CD4-positive, alpha-beta T cell treated with Interleukin-17A for 1 hour (primary cell): ENCODE measurements around the gene FLNB.
"Not testable (repeated sequence)": the region's sequence is repeated elsewhere in the genome, so short reads cannot be mapped to it uniquely, and the experiment has no call there.

Source experiments
- DNase-seq: peaks from one replicate; pipeline ENCODE4 v3.0.0-alpha.2; 2020

The FLNB gene

DNA sequence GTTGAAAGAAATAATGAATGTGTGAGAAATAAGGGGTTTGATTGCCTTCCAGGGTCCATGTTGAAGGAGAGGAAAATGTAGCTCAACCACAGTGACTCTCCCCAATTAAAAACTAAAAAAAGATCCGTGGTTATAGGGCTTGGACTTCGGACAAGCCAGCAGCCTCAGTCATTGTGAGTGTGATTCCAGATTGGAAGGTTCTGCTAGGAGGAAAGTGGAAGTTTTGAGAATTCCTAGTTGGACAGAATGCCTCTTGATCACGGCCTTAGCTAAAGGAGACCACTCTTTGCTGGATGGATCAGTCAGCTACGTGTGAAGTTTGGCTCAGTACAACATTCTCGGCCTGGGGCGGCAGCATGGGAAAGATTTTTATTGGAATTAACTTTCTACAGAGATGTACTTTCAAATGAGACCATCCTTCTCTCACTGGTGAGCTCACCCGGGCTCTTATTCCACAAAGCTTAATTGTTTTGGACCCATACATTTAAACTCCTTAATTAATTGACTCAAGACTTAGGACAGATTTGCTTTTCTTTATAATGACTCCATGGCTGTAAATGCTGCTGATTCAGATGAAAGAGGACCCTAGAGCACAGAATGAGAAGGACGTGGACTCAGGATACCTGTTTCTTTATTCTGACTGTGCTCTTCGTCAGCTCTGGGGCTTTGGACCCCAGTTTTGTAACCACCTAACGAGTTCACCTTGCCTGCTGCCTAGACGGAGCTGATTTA is 27.5 kb downstream of the FLNB start:
- no peak for DNase-seq

DNA sequence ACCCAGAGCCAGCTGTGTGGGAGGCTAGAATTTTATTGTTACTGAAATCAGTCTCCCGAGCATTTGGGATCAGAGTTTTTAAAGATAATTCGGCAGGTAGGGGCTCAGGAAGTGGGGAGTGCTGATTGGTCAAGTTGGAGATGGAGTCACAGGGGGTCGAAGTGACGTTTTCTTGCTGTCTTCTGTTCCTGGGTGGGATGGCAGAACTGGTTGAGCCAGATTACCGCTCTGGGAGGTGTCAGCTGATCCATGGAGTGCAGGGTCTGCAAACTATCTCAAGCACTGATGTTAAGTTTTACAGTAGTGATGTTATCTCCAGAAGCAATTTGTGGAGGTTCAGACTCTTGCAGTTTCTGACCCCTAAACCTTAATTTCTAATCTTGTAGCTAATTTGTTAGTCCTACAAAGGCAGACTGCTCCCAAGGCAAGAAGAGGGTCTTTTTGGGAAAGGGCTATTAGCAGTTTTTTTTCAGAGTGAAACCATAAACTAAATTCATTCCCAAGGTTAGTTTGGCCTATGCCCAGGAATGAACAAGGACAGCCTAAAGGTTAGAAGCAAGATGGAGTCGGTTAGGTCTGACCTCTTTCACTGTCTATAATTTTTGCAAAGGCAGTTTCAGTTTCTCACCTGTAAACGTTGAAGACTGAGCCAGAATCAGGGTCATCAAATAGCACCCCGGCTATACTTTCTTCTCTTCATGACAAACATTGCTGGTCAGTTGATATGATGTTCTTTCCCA is 28.2 kb downstream of the FLNB start:
- no peak for DNase-seq

- DNase-seq, result no peak
Measured at GRCh38 chr3:58037141-58037910, 29.1 kb downstream of the FLNB start.

DNA sequence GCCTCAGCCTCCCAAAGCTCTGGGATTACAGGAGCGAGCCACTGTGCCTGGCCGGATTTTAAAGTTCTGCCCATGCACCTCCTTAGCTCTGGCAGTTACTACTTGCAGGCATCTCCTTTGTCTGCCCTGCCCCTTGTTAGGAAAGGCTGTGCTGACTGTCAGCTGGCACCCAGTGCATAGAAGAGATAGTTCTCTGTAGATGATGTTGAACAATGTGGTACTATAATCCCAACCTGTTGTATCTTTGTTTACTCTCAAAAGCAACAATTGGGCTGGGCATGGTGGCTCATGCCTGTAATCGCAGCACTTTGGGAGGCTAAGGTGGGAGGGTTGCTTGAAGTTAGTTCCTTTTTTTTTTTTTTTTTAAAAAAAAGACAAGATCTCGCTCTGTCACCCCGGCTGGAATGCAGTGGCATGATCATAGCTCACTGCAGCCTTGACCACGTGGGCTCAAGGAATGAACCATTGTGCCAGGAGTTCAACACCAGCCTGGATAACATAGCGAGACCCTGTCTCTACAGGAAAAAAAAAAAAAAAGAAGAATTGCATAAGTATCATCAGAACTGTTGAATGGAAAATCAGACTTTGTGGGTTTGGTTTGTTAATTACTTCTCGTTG is 30.6 kb downstream of the FLNB start:
- no peak for DNase-seq

DNA sequence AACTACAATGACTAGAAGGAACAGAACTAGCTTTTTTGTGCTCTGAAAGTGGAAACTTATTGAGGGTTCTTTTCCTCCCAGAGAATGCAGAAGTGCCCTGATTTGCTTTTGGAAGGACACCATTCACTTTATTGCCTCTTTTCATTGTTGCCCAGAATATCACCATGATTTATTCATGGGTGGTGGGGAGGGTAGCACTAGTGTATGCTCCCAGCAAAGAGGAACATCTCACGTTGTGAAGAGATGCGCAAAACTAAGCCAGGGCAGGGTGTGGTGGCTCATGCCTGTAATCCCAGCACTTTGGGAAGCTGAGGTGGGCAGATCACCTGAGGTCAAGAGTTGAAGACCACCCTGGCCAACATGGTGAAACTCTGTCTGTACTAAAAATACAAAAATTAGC is 31.4 kb downstream of the FLNB start:
- no peak for DNase-seq

GRCh38 chr3:58041182-58041825 is 33.1 kb downstream of the FLNB start:
- DNase-seq, result no peak

DNA sequence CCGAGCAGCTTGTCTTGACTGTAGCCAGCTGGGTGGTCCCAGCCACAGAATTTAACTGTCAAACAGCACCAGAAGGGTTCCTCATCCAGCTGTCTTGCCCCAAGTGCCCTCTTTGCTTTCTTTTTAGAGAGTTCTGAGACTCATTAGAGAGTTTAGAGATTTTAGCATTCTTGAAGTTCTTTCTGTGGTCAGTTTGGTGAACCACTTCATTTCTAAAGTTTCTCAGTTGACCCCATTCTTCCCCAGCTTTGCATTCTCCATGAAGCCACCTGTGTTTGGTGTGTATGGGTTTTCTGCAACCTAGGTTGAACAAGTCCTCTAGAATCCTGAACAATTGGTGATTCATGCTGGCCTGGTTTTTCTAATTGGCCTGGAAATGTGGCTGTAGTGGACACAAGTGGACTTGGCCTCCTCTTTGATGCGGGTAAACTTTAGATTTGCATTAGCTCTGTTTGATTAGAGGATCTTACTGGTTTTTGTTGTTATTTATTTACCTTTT is 33.7 kb downstream of the FLNB start:
- DNase-seq, result no peak

DNA sequence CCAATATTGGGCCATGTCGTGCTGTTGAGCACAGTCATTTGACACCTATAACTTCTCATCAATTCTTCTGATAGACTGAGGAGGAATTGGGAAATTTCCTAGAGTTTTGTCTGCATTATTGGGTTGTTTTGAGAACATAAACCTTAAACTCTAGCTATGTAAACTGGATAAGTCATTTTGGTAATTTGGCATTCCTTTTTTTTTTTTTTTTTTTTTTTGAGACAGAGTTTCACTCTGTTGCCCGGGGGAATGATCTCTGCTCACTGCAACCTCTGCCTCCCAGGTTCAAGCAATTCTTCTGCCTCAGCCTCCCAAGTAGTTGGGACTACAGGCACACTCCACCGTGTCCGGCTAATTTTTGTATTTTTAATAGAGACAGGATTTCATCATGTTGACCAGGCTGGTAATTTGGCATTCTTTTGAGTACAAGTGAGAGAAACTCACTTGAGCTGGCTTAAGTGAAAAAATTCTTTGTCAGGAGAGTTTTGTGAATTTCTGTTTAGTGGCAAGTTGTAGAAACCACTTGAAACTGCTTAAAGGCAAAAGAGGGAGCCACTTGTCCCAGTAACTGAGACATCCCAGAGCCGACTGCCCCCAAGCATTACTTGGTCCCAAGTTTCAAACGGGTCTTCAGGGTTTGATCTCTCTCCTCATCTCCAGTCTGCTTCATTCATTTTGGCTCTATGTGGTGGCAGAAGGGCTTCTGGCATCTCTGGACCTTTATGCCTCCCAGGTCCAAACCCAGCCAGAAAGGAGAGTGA is 34.9 kb downstream of the FLNB start:
- no peak for DNase-seq

DNA sequence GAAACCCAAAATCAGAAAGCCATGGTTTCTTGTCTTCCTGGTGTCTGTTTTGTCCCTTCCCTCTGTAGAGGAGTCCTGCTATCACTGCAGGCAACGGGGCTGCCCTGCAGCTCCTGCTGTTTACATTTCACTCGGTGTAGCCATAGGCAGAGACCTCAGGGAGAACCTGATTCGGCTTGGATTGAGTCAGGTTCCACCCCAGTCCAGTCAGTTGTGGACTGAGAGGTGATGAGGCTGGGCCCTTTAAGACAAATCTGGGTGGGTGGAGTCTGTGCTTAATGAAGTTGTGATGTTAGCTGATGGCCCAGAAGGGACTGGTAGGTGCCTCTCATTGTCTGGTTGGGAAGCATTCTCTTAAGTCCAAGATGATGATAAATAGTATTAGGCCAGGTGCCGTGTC is 35.7 kb downstream of the FLNB start:
- DNase-seq, result no peak

- no peak for DNase-seq
Measured at GRCh38 chr3:58044691-58045483, 36.7 kb downstream of the FLNB start.

DNA sequence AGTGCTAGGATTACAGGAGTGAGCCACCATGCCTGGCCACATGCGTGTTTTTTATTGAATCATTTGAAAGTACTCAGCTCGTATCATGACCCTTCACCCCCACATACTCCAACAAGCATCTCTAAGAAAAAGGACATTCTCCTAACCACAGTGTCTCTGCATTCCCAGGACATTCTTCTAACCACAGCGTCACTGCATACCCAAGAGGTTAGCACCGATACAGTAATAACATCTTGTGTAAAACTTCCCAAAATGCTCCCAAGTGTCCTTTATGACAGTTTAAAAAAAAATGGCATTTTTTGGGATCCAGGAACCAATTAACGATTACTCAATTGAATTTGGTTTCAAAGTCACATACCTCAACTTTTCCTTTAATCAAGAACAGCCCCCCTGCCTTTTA is 39.6 kb downstream of the FLNB start:
- DNase-seq, result no peak

DNA sequence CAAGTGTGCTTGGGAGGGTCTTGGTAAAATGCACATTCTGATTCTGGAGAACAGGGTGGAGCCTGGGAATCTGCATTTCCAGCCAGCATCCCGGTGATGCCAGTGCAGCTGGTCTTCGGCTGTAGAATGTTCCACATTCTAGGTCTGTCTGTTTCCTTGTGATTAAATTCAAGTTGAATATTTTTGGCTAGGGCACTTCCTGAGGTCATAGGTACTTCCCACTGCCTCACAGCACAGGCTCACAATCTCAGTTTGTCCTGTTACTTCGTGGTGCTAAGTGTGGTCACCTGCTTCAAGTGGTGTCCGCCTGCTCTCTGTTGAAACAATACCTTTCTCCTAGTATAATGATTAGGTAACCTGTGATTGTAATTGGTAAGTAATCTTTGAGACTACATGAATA is 40.1 kb downstream of the FLNB start:
- DNase-seq, result no peak

- DNase-seq, result no peak
Measured at GRCh38 chr3:58049143-58049785, 41.0 kb downstream of the FLNB start.

- DNase-seq, result no peak
Measured at GRCh38 chr3:58051196-58051595, 43.0 kb downstream of the FLNB start.

DNA sequence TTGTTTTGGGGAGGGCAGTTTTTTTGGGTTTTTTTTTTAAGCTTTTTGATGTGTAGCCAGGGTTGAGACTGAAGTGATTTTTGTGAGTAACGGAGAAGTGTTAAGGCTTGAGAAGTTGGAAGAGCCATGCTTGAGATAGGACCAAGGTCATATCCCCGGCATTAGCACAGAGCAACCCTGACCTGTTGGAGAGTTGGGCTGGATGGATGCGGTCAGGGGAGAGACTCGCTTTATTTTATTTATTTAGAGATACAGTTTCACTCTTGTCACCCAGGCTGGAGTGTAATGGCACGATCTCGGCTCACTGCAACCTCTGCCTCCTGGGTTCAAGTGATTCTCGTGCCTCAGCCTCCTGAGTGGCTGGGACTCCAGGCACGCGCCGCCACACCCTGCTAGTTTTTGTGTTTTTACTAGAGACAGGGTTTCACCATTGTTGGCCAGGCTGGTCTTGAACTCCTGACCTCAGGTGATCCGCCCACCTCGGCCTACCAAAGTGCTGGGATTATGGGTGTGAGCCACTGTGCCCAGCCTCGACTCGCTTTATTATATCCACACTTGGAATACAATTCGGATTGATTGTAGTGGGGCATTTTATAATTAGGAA is 43.5 kb downstream of the FLNB start:
- not testable (repeated sequence) for DNase-seq

- no peak for DNase-seq
Measured at GRCh38 chr3:58052373-58053273, 44.4 kb downstream of the FLNB start.

- DNase-seq, result no peak
Measured at GRCh38 chr3:58054652-58055051, 46.4 kb downstream of the FLNB start.

- DNase-seq, result no peak
Measured at GRCh38 chr3:58055314-58055713, 47.1 kb downstream of the FLNB start.

GRCh38 chr3:58055891-58056290 is 47.7 kb downstream of the FLNB start:
- not testable (repeated sequence) for DNase-seq
